HEK293T (cell line): ENCODE measurements around the gene ACAN.

ENCODE experiments used
- CTBP1 ChIP-seq: fragments of 450-650 bp; IDR thresholded peaks from 2 replicates; pipeline ENCODE4 v1.6.1; 2016; ENCODE audit warnings: borderline replicate concordance
- ELF4 ChIP-seq: fragments of 450-650 bp; IDR thresholded peaks from 2 replicates; pipeline ENCODE4 v1.6.1; 2017; ENCODE audit warnings: antibody characterized with exemption
- FOXM1 ChIP-seq: fragments of 450-650 bp; IDR thresholded peaks from 2 replicates; pipeline ENCODE4 v1.6.1; 2017; ENCODE audit warnings: mild to moderate bottlenecking, borderline replicate concordance
- LEF1 ChIP-seq: fragments of 450-650 bp; IDR thresholded peaks from 2 replicates; pipeline ENCODE4 v1.6.1; 2017; ENCODE audit warnings: mild to moderate bottlenecking, borderline replicate concordance
- SP1 ChIP-seq: fragments of 450-650 bp; IDR thresholded peaks from 2 replicates; pipeline ENCODE4 v1.6.1; 2017
- TARDBP ChIP-seq: fragments of 450-650 bp; IDR thresholded peaks from 2 replicates; pipeline ENCODE4 v1.6.1; 2016

DNA sequence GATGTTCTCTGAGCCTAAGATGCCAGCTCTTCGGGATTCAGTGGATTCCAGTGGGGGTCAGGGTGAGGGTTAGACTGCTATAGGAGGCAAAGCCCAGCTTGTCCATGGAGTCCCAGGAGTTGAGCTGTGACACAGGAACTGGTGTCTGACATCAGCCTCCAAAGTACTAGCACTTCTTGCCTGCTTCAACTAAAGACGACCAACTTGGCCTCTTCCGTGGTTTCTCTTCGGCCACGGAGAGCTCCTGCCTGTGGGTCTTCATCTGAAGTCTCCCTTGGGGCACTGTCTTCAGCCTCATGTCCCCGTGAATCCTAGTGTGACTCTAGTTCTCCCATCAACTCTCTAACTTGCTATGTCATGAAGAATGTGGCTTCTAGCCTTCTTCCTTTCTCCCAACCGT, 12.8 kb upstream of the ACAN start:
- TF ChIP-seq TARDBP = no peak
- no peak for TF ChIP-seq SP1
- no peak for TF ChIP-seq ELF4
- TF ChIP-seq LEF1 = no peak
- no peak for TF ChIP-seq FOXM1
- TF ChIP-seq CTBP1 = no peak
